Activated T-helper 9 cell treated with anti-CD3 and anti-CD28 coated beads, Interleukin-2, amount 50 U/mL, for 16 hours (primary cell): ENCODE measurements around the gene TMEM154.
A peak's percentile ranks its signal among the peaks of the same experiment; 100 is the strongest.

Experiments used
- DNase-seq: peaks from one replicate; pipeline ENCODE4 v3.0.0-alpha.2; 2020; ENCODE audit warnings: low read depth

The TMEM154 gene

GRCh38 chr4:152679414-152680281 lies at the start of gene TMEM154:
TSS of gene TMEM154 (minus strand) at chr4:152679997. CDS start at chr4:152679933, 64 bp downstream.
- peak; percentile 44 for DNase-seq

- no peak for DNase-seq
Measured at GRCh38 chr4:152729466-152729865, 49.7 kb upstream of the TMEM154 start.

- DNase-seq, result no peak
Measured at GRCh38 chr4:152728343-152728742, 48.5 kb upstream of the TMEM154 start.

- no peak for DNase-seq
Measured at GRCh38 chr4:152727784-152728183, 48.0 kb upstream of the TMEM154 start.

- DNase-seq, result no peak
Measured at GRCh38 chr4:152724494-152724893, 44.7 kb upstream of the TMEM154 start.

- DNase-seq, result no peak
Measured at GRCh38 chr4:152723236-152723635, 43.4 kb upstream of the TMEM154 start.

GRCh38 chr4:152719801-152720556 lies 40.2 kb upstream of the TMEM154 start:
- DNase-seq, result no peak

GRCh38 chr4:152719291-152719690 lies 39.5 kb upstream of the TMEM154 start:
- no peak for DNase-seq

GRCh38 chr4:152715076-152715475 lies 35.3 kb upstream of the TMEM154 start:
- DNase-seq, result no peak

- DNase-seq, result no peak
Measured at GRCh38 chr4:152713951-152714705, 34.3 kb upstream of the TMEM154 start.

- DNase-seq, result no peak
Measured at GRCh38 chr4:152709675-152710438, 30.1 kb upstream of the TMEM154 start.

GRCh38 chr4:152708796-152709195 lies 29.0 kb upstream of the TMEM154 start:
- no peak for DNase-seq

GRCh38 chr4:152708361-152708760 lies 28.6 kb upstream of the TMEM154 start:
- no peak for DNase-seq

- DNase-seq, result no peak
Measured at GRCh38 chr4:152707632-152708031, 27.8 kb upstream of the TMEM154 start.

- DNase-seq, result no peak
Measured at GRCh38 chr4:152705903-152706302, 26.1 kb upstream of the TMEM154 start.

- DNase-seq, result no peak
Measured at GRCh38 chr4:152704788-152705187, 25.0 kb upstream of the TMEM154 start.

- DNase-seq, result no peak
Measured at GRCh38 chr4:152700151-152700550, 20.4 kb upstream of the TMEM154 start.

GRCh38 chr4:152699313-152699712 lies 19.5 kb upstream of the TMEM154 start:
- DNase-seq, result no peak

- no peak for DNase-seq
Measured at GRCh38 chr4:152698089-152698499, 18.3 kb upstream of the TMEM154 start.

GRCh38 chr4:152697284-152698088 lies 17.7 kb upstream of the TMEM154 start:
- DNase-seq, result no peak

- peak; percentile 34 for DNase-seq
Measured at GRCh38 chr4:152696764-152697261, 17.0 kb upstream of the TMEM154 start.
